OCI-LY1 (cell line): ENCODE data around the gene TTBK1.
A peak's percentile ranks its signal among the peaks of the same experiment; 100 is the strongest.

Source experiments
- H2AFZ ChIP-seq: fragments of 200-600 bp; sonication (generic), shearing (Covaris generic); 2 replicates; pipeline ENCODE4 v1.6.0; 2014; ENCODE audit warnings: antibody characterized with exemption, mild to moderate bottlenecking, low read length
- H3F3A ChIP-seq: fragments of 200-600 bp; sonication (generic), shearing (Covaris generic); 2 replicates; pipeline ENCODE4 v1.6.0; 2014; ENCODE audit warnings: mild to moderate bottlenecking, antibody characterized with exemption, low read length, moderate library complexity; ENCODE audit not compliant: insufficient read depth
- H3K27ac ChIP-seq: fragments of 200-600 bp; sonication (generic); 2 replicates; pipeline ENCODE4 v1.5.1; 2014; ENCODE audit warnings: low read length, mixed run types, mild to moderate bottlenecking, low read depth; ENCODE audit not compliant: poor library complexity, severe bottlenecking
- H3K27me3 ChIP-seq: fragments of 200-600 bp; sonication (generic); 2 replicates; pipeline ENCODE4 v1.6.0; 2014; ENCODE audit warnings: antibody characterized with exemption, mild to moderate bottlenecking, low read length, moderate library complexity; ENCODE audit not compliant: insufficient read depth
- H3K36me3 ChIP-seq: fragments of 200-600 bp; sonication (generic); 2 replicates; pipeline ENCODE4 v1.6.1; 2014; ENCODE audit warnings: mild to moderate bottlenecking, antibody characterized with exemption, low read length, moderate library complexity, mixed read lengths; ENCODE audit not compliant: insufficient read depth
- H3K4me1 ChIP-seq: fragments of 200-600 bp; sonication (generic); 2 replicates; pipeline ENCODE4 v1.5.1; 2014; ENCODE audit warnings: mild to moderate bottlenecking, low read length, moderate library complexity; ENCODE audit not compliant: insufficient read depth, severe bottlenecking
- H3K4me2 ChIP-seq: fragments of 200-600 bp; sonication (generic), shearing (Covaris generic); 2 replicates; pipeline ENCODE4 v1.6.1; 2014; ENCODE audit warnings: low read length
- H3K4me3 ChIP-seq: fragments of 200-600 bp; sonication (generic); 2 replicates; pipeline ENCODE4 v1.5.1; 2014; ENCODE audit warnings: low read length, low read depth, mild to moderate bottlenecking, mixed read lengths; ENCODE audit not compliant: poor library complexity, severe bottlenecking
- H3K79me2 ChIP-seq: fragments of 200-600 bp; shearing (Covaris generic); 2 replicates; pipeline ENCODE4 v1.6.1; 2016; ENCODE audit warnings: mixed run types, low read length, mixed read lengths; ENCODE audit not compliant: insufficient read depth
- H3K9ac ChIP-seq: fragments of 200-600 bp; sonication (generic), shearing (Covaris generic); 2 replicates; pipeline ENCODE4 v1.6.1; 2014; ENCODE audit warnings: mild to moderate bottlenecking, low read length, mixed read lengths
- H3K9me2 ChIP-seq: fragments of 200-600 bp; sonication (generic), shearing (Covaris generic); 2 replicates; pipeline ENCODE4 v1.6.1; 2014; ENCODE audit warnings: low read depth, mild to moderate bottlenecking, low read length, mixed read lengths
- H3K9me3 ChIP-seq: fragments of 200-600 bp; shearing (Covaris generic); 2 replicates; pipeline ENCODE4 v1.6.1; 2014; ENCODE audit warnings: low read length, mixed read lengths
- H4K20me1 ChIP-seq: fragments of 200-600 bp; sonication (generic), shearing (Covaris generic); 2 replicates; pipeline ENCODE4 v1.6.0; 2016; ENCODE audit warnings: mild to moderate bottlenecking, low read length; ENCODE audit not compliant: insufficient read depth
- EZH2 ChIP-seq: fragments of 200-600 bp; sonication (generic), shearing (Covaris generic); IDR thresholded peaks from 2 replicates; pipeline ENCODE4 v1.8.0; 2017; ENCODE audit warnings: borderline replicate concordance, mixed run types, mild to moderate bottlenecking, antibody characterized with exemption, low read length, moderate library complexity, mixed read lengths
- TF ChIP-seq, protein P1 (sequence below): fragments of 200-600 bp; sonication (generic), shearing (Covaris generic); IDR thresholded peaks from 2 replicates; pipeline ENCODE4 v1.5.1; 2017; ENCODE audit warnings: mild to moderate bottlenecking, antibody characterized with exemption, low read length, moderate library complexity, mixed read lengths

Gene TTBK1

DNA sequence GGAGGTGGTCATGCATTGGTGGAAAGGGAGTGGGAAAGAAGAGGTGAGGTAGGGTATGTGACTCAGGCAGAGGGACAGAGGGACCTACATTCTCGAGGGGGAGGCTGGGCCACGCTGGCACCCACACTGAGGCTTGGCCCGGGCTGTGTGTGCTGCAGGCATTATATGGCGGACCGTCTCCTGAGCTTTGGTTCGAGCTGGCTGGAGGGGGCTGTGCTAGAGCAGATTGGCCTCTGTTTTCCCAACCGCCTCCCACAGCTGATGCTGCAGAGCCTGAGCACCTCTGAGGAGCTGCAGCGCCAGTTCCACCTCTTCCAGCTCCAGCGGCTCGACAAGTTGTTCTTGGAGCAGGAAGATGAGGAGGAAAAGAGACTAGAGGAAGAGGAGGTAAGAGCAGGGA, 37.4 kb upstream of the TTBK1 start:
- Histone ChIP-seq H3K4me3 (no peak overlapping the region), H3K4me1 (no peaks in the 10 kb centered on the region), H3K4me2 (no peak overlapping the region), H2AFZ (no peak overlapping the region), H3K9me3 (no peaks in the 10 kb centered on the region), H3K27me3 (no peaks in the 10 kb centered on the region), H3K36me3 (peaks cover 14% of the 10 kb centered on the region), H3K27ac (no peak overlapping the region), H3F3A (no peaks in the 10 kb centered on the region), H4K20me1 (no peaks in the 10 kb centered on the region), H3K79me2 (no peaks in the 10 kb centered on the region), H3K9ac (no peak overlapping the region), H3K9me2 (no peaks in the 10 kb centered on the region)
- TF ChIP-seq EZH2: no peak
- TF ChIP-seq, protein P1, sequence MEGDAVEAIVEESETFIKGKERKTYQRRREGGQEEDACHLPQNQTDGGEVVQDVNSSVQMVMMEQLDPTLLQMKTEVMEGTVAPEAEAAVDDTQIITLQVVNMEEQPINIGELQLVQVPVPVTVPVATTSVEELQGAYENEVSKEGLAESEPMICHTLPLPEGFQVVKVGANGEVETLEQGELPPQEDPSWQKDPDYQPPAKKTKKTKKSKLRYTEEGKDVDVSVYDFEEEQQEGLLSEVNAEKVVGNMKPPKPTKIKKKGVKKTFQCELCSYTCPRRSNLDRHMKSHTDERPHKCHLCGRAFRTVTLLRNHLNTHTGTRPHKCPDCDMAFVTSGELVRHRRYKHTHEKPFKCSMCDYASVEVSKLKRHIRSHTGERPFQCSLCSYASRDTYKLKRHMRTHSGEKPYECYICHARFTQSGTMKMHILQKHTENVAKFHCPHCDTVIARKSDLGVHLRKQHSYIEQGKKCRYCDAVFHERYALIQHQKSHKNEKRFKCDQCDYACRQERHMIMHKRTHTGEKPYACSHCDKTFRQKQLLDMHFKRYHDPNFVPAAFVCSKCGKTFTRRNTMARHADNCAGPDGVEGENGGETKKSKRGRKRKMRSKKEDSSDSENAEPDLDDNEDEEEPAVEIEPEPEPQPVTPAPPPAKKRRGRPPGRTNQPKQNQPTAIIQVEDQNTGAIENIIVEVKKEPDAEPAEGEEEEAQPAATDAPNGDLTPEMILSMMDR: no peak

GRCh38 chr6:43207286-43207685, 36.0 kb upstream of the TTBK1 start:
- H3K9ac ChIP-seq: no peak overlapping the region
- no peaks in the 10 kb centered on the region for H3K79me2 ChIP-seq
- no peak overlapping the region for H3K27ac ChIP-seq
- H3K36me3 ChIP-seq: peaks cover 11% of the 10 kb centered on the region
- no peaks in the 10 kb centered on the region for H3K9me3 ChIP-seq
- no peaks in the 10 kb centered on the region for H3K27me3 ChIP-seq
- no peaks in the 10 kb centered on the region for H3K9me2 ChIP-seq
- no peak overlapping the region for H2AFZ ChIP-seq
- no peaks in the 10 kb centered on the region for H4K20me1 ChIP-seq
- H3F3A ChIP-seq: no peaks in the 10 kb centered on the region
- H3K4me1 ChIP-seq: no peaks in the 10 kb centered on the region
- TF ChIP-seq EZH2: no peak
- TF ChIP-seq, protein P1: no peak
- no peak overlapping the region for H3K4me3 ChIP-seq
- no peak overlapping the region for H3K4me2 ChIP-seq

GRCh38 chr6:43211955-43212354, 31.3 kb upstream of the TTBK1 start:
- H3K4me1 ChIP-seq: no peaks in the 10 kb centered on the region
- H2AFZ ChIP-seq: no peak overlapping the region
- no peak overlapping the region for H3K9ac ChIP-seq
- H3K27ac ChIP-seq: no peak overlapping the region
- H3K9me3 ChIP-seq: no peaks in the 10 kb centered on the region
- H3K27me3 ChIP-seq: no peaks in the 10 kb centered on the region
- H3K4me2 ChIP-seq: no peak overlapping the region
- H3K9me2 ChIP-seq: no peaks in the 10 kb centered on the region
- no peak overlapping the region for H3K4me3 ChIP-seq
- peaks cover 10% of the 10 kb centered on the region; the same call in 1 of the 2 replicates for H3K36me3 ChIP-seq
- no peak for TF ChIP-seq EZH2
- TF ChIP-seq, protein P1: 0 out of 2 replicates have a peak, but pooled peaks have one; percentile 12
- H3K79me2 ChIP-seq: no peaks in the 10 kb centered on the region
- no peaks in the 10 kb centered on the region for H3F3A ChIP-seq
- H4K20me1 ChIP-seq: no peaks in the 10 kb centered on the region
